GM19463 (cell line): Measurements from ENCODE around the gene TBC1D4.

Experiments
- ATAC-seq: cut with Tn5 transposase; IDR thresholded peaks from one replicate; pipeline ENCODE4 v1.9.1; 2021; ENCODE audit warnings: mild to moderate bottlenecking, moderate library complexity; ENCODE audit not compliant: unreplicated experiment

TBC1D4 gene

DNA sequence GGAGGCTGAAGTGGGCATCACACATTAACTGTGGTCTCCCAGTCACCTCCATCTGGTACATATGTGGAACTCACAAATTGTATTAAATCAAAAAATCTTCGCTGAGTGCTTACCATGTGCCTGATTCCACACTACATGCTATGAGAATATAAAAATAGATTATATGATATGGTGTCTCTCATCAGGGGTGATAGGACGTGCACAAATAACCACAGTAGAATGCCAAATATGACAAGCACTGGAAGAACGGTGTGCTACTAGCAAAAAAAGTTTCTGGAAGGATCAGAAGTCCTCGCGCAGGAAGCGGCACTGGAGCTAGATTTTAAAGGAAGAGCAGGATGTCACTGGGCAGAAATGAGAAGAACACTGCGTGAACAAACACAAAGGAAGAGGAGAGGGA lies 62.3 kb downstream of the TBC1D4 start:
- no peak for ATAC-seq

DNA sequence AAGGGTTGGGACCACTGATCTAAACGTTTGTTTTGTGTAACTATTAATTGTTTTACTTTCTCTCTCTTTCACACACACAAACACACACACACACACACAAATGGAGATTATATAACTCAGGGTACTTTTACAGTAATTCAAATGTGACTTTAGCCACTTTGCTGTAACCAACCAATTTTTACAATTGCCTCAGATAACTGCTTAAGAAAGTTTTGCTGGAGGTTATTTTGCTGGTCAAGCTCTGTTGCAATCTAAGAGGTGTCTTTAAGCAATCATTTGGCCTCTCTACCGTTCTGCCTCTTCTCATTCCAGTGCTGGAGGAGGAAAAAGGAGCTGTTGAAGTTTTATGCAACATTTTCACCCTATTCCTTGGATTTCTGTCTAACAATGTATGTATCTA lies 63.0 kb downstream of the TBC1D4 start:
- ATAC-seq = no peak

DNA sequence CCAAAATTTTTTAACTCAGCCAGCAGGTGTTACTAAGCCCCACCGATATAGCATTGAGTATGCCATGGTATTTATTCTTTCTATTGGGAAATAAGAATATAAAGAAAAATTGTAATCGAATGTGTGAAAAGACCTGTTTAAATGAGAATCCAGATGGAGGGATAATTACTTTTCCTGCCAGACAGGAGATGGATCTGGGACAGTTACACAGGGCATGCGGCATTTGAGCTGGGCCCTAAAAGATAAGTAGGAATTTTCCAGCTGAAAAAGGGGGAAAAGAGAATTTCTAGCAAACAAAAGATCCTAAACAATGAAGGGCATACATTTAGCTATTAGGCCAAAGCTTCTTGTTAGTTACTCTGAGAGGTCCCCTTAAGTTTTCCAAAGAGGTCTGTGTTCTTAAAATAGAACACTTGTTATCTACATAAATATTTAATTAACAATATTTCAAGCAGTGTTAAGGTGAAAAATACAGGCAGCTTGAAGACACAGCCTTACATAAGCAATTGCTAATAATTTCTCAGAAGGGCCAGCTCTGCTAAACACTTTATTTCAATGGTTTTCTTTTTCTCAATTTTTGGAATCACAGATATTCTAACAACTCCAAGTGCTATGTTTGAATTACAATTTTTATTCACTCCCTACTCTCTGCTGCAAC lies 63.7 kb downstream of the TBC1D4 start:
- ATAC-seq = no peak

DNA sequence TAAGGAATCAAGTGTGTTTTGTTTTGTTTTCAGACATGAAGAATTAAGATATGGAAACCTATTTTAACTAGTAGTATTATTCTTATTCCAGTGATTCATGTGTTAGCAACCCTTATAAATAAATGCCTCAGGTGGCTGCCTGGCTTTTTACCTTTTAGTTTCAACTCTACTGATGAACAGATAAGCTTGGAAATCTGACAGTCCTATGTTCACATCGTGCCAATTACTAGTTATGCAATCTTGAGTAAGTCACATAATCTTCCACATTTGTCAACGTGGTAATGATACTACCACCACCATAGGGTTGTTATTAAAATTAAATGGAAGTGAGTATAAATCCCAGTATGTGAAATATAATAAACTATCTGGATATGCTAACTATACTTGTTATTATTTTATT lies 64.3 kb downstream of the TBC1D4 start:
- ATAC-seq = no peak

DNA sequence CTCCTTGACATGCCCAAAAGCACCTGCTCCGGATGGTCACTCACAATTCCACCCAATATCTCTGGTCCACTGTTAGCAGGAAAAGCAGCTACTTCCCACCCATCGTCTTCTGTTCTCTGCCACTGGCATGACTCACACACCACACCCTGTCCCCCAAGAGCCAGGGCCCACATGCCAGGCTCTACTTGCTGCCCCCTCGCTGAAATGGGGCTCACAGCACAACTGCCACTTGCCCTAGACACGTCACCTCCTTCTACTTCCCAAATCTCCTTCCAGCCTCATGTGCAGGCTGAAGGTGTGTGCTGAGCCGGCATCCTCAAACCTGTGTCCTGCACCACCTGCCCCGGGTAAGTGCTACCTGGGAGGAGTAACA lies 65.0 kb downstream of the TBC1D4 start:
- peak; percentile 19 for ATAC-seq

DNA sequence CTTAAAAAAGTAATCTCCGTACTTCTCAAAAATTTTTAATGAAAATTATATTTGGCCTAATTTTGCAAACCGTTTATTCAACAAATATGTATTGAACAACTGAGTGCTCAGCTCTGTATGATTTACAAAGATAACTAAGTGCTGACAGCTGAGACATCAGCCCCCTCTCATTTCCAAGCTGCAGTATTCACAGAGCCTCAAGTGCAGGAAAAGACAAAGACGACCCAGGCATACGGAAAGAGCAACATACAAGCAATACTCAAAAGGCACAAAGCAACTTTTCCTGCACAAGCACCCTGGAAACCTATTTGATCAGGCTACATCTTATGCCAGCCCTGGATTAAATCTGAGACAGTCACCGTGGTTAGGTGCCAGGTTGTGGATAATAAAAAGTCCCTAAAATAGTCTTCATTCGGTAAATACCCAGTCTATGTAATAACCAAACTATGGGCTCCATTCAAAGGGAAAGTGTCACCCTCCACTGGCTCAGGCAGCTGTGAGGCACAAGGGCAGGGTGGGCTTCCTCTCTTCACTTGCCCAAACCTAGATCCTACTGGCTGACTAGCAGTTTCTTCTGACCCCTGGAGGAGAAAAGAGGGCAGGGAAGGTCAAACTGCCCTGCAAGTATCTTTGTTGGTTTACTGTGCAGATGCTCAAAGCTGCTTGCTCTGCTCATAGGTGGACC lies 65.5 kb downstream of the TBC1D4 start:
- ATAC-seq = peak; percentile 84

DNA sequence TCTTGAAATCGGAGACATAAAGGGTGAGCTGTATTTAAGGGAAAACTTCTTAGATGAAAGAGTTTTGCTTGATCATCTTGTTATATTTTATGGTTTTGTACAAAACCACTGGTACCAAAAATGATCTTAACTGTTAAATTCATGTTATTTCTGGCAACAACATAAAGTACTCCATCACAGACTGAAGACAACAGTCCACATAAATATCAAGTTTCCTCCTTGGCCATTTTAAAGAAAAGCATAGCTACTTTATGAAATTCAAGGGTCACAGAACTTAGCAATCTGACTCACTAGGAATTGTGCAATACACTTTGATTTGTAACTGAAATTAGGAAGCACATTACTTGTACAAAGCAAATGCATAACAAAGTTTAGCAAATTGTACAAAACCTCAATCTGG lies 66.3 kb downstream of the TBC1D4 start:
- ATAC-seq = no peak

DNA sequence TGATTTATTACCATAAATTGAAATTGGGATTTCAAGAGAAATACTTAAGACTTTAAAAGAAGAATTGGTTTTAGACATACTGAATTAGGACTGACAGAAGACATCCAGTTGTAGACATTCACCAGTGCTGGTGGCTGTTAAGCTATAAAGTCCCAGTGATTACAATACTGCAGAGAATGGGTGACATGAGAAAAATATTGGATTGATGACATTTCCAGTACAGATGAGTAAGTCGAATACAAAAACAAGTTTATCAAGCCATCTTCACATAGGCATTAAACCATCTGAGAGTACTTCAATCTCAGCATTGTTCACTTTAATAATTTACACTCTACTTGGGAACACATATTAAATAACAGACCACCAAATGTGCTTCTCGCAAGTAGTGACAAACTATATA lies 66.8 kb downstream of the TBC1D4 start:
- ATAC-seq = no peak

DNA sequence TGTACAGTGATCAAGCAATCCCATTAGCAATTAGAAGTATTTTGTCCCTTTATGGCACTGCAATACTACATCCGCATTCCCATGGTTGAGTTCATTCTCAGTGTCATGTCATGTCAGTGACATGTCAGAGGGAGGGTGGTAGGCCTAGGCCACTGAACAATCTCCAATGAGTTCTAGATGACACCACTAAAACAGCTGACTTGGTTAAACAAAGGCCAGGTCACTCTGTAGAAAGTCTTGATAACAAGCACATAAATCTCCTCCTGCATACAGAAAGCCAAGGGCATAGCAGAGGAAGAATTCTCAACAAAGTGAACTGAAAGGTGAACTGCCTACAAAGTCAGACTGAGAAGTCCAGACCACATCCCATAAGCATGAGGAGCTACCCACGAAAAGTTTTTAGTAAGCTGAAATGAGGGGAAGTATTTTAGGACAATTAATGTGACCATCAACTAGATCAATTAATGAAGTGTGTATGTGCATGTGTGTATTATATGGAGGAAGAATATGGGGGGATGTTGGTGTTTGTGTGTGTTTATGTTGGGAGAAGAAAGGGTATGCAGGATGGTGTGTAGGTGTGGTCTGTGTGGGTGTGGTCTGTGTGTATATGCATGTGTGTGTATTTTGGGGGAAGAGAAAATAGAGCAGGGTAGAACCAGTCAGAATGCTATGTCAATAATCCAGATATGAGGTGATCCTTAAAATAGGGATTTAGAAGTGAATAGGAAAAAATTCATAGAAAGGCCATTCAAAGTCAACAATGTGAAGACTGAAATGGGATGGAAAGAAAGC lies 67.7 kb downstream of the TBC1D4 start:
- no peak for ATAC-seq

DNA sequence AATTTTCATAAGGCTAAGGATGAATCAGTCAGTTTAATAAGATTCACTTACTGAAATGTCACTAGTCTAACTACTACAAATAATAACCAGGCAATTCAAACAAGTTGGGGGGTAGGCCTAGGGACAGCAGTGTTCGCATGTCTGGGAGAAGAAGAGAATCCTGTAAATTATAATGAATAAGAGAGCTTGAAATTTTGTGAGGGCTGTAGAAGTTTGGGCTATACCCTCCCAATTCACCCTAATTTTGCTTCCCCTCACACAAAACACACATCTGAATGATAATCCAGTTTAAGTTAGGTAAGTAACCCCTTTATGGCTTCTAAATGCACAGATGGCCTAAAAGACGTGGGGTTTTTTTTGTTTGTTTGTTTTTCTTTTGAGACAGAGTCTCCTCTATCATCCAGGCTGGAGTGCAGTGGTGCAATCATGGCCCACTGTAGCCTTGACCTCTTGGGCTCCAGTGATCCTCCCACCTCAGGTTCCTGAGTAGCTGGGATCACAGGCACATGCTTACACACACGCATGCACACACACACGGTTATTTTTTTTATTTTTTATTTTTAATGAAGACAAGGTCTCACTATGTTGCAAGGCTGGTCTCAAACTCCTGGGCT lies 69.9 kb downstream of the TBC1D4 start:
- ATAC-seq = no peak

DNA sequence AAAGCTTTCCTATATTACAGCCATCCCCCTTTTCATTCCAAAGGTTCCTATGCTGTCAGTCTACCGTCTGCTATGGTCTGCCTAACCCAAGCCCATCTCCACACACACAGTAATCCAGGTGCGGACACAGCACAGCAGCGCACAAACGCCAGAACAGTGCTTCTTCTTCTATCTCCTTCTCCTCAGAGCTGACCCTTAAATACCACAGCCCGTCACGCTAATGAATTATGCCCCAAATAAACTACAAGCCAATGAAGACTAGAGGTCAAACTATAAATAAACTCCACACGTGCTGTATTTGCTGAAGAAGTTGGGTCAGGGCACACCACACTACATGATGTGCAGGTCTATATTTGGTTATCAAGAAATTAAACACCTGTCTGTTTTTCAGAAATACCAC lies 71.8 kb downstream of the TBC1D4 start:
- no peak for ATAC-seq

DNA sequence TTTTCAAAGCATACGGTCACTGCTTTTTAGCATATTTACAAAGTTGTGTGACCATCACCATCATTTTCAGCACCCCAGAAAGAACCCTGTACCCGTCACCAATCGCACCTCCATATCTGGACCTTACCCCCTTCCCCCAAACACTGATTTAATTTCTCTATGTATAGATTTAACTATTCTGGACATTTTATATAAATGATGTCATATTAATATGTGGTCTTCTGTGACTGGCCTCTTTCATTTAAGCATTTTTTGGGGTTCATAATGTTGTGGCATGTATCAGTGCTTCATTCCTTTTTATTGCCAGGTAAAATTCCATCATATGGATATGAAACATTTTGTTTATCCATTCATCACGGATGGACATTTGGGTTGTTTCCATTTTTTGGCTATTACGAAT lies 74.0 kb downstream of the TBC1D4 start:
- no peak for ATAC-seq

DNA sequence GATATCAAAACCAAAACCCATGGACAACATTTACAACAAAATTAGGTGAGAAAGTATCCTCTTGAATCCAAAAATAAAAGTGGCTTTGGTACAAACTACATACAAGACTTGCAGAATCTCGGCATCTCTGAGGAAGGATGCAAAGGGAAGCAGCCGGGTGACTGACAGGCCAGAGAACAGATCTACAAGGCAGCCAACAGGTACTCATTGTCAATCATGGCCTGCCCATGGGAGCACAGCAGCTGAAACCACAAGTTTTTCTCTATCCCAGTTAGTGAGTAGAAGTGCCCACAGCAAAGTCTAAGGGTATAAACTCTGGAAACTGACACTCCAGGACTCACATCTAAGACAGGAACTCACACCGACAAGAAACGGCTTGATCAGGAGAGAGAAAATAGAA lies 74.5 kb downstream of the TBC1D4 start:
- no peak for ATAC-seq

DNA sequence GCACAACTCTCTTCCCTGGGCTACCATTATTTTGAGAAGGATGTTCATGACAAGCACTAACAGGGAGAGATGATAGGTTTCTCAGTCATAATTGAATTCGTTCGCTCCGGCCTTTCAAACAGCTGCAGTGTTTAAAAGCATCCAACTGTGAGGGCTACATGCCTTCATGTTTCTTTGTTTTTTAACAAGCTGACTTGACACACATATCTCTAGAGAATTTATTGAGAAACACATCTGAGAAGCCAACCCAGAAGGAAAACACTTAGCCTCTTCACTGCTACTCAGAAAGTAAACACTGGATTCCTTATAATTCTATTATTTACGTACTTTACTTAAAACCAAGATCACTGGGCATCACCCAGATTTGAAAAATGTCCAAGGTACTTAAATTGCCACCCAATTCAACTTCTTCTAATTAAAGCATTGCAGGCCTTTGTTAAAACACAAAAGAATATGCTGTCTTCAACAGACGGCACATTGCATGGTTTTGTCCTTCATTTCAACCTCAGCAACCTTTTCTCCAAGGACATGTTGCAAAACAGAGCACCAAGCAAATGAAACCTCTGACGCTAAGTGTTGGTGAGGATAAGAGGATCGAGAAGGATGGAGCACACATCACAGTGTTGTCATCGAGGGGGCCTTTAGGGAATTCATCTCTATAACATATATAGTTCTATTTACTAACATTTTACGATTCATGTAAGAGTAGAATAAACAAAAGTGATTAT lies 75.8 kb downstream of the TBC1D4 start:
- ATAC-seq = no peak

DNA sequence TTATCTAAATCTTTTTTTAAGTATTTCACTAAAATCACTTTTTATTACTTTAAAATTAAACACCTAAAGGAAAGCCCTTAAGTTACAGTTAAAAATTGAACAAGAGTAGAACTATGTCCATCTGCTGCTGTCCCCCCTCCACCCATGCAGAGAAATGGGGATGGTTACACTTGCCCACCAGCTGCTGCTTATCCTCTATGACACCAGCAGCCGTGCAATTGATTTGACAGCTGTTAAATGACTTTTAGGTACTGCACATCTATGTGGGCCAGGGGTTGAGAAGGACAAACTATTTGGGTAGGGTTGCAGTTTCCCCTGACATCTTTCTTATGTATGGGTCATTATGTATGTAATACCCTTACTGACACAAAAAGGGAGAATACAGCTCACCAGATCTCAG lies 77.2 kb downstream of the TBC1D4 start:
- ATAC-seq = no peak

DNA sequence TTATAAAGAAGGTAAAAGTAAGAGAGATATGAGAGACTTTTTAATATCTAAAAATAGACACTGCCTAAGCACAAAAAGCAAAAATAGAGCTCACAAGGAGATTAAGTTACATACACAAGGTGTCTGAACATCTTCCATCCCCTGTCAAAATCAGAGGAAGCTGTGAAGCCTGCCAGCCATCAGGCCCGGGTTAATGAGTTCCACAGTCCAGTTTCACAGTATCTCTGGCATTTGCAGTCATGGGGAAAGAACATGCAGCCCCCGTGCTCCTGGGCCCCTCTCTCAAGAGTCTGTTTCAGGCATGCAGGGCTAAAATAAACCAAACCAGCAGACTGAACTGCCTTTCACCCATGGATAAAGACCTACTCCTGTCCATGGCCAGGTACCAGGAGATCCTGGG lies 79.2 kb downstream of the TBC1D4 start:
- peak; percentile 59 for ATAC-seq

DNA sequence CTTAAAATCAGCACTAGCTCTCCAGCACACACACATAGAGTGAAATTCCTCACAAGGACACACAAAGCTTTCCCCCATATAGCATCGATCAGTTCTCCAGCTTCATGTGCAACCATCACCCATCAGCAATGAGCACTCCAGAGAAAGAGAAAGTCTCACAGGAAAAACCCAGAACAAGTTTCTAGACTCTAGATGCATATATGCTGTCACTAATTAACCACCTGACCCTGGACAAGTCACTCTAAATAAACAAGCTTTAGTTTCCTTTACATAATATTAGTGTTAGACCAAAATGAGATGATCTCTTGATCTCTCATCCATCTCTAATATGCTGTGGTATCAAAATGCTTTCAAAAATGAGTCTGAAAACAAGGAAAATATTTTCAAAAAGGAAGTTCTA lies 81.2 kb downstream of the TBC1D4 start:
- ATAC-seq = peak; percentile 68

DNA sequence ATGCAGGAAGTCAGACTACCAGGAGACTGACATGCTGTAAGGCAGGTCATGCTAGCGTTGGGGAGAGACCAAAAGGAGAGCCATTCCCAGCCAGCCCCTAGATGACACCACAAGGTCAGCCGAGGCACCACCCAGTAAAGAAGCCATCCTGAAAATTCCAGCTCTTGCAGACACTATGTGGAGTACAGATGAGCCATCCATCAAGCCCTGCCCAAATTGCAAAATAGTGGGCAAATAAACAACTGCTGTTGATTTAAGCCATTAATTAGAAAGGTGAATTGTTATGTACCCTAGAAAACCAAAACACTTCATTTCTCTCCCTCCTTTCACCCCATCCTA lies 82.1 kb downstream of the TBC1D4 start:
- ATAC-seq = no peak

DNA sequence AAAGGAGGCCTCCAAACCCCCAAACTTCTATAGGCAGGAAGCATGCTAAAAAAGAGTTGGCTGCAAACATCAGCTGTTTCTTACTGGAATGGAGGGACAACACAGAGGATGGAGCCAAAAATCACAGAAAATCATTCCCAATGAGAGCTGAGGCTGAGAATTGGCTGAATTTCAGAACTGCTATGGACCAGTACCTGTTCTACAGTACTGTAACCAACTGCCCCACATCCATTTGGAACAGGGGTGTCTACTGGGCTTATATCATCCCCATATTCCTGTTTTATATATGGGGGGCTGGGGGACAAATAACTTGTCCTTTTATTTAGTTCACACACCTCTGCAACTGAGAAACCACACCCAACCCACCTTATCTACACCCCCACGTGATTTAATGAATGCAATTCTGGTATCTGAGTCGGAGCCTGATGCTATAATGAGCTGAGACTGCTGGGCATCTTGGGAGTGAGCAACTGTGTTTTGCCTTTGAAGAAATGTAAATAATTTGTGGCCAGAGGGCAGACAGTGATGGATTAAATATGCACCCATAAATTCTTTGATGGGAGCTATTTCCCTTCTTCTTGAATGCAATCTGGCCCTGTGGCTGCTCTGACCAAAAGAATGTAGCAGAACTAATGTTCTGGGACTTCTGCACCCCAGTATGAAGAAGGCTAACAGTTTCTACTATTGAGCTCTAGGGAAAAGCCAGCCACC lies 82.6 kb downstream of the TBC1D4 start:
- ATAC-seq = no peak

DNA sequence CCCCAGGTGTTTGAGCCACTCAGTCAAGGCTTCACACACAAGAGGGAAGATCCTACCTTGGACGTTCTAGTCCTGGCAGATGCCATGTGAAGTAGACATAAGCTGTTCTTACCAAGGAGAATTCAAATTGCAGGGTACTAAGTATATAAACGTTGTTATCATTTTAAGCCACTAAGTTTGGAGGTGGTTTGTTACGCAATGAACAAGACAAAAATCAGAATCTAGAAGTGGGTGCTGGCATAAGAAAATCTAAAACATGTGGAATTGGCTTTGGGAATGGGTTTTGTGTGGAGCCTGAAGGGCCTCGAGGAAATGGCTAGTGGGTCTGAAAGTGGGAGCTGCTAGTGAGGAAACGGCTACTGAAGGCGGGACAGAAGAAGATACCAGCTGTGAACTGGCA lies 83.9 kb downstream of the TBC1D4 start:
- no peak for ATAC-seq

DNA sequence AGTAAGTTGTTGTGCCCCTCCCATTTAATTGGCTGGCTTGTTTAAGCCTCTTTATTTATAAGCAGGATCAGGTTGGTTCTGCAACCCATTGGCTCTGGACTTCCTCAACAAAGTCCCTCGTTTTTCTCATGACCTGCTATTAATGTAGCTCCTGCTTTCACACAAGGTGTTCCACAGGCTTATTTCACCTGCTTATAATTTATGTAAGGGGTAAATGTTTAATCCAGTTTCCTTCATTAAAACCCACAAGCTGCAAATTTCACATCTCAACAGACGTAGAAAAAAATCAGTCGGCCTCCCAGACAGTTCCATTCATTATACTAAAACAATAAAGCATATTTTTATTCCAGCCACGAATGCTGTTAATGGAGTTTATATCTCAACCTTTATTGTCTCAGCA lies 86.1 kb downstream of the TBC1D4 start:
- ATAC-seq = no peak
